Upper lobe of left lung (tissue), 4 donors: ENCODE measurements around the gene LRRN4CL.

ENCODE experiments used
- CTCF ChIP-seq, 6 experiments: fragments of 450-650 bp in 4 of 6; fragments of 200-600 bp in 2 of 6; sonication (generic) in 2 of 6; IDR thresholded peaks; one replicate each; pipeline ENCODE4 v1.5.1; 2016 to 2019; ENCODE audit warnings: antibody characterized with exemption in 6 of 6
- EP300 ChIP-seq, 4 donors: sonication (generic); formaldehyde crosslinking; IDR thresholded peaks; one replicate each; pipeline ENCODE4 v1.5.1; 2017; ENCODE audit warnings: antibody characterized with exemption in 4 of 4, control low read depth in 2 of 4
- POLR2A ChIP-seq, 4 donors: fragments of 450-650 bp; IDR thresholded peaks; one replicate each; pipeline ENCODE4 v1.5.1; 2016 to 2017; ENCODE audit warnings: antibody characterized with exemption in 4 of 4, mild to moderate bottlenecking in 2 of 4
- POLR2AphosphoS5 ChIP-seq, 2 donors: sonication (generic); formaldehyde crosslinking; IDR thresholded peaks; one replicate each; pipeline ENCODE4 v1.5.1; 2017; ENCODE audit warnings: antibody characterized with exemption in 2 of 2

GRCh38 chr11:62708392-62708791 lies 19.1 kb upstream of the LRRN4CL start:
- TF ChIP-seq POLR2AphosphoS5 (IDR thresholded peaks at IDR 0.05) (no peak), CTCF (IDR thresholded peaks at IDR 0.05) (no peak), EP300 (IDR thresholded peaks at IDR 0.05) (no peak), POLR2A (IDR thresholded peaks at IDR 0.05) (no peak)
